ENCODE data around the gene BMP7. TPM values are rescaled to one million over a fixed set of nuclear protein-coding genes. Genes with fewer than 3 reads are reported as not detected.

The BMP7 gene
- total and polyA plus RNA-seq, 2 of the 13 experiments (the other 11 are each of a cell fraction or from before 2014, with no cell fraction given): not detected

DNA sequence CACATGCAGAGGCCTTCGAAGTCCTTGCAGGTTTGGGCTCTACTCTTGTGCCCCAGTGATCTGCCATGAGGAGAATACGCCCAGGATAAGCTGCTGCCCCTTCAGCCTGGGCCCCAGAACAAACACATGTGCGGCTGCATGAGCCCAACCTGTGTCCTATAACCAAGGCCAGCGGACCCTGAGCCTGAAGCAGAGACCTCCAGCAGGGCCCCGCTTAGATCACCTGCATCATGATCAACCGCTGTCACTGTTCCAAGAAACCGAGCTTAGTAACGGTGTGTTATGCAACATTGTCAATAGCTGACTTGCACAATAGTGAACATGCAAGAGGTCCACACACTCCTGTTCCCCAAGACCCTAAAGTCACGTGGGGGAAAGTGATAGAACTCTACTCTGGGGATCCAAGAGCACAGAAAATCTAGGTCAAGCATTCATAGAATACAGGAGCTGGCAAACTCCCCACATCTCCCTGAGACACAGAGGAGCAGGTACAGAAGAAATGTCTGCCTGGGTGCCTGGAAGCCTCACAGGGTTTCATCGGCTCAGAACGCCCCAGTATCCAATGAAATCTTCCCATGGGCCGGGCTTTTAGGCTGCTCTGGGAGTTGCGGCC lies 136.2 kb downstream of the BMP7 start (continued):
- TF ChIP-seq ZNF256 (CRISPR knock-in tag; conservative IDR thresholded peaks at IDR 0.05) (no peak), PRMT3 (CRISPR knock-in tag; IDR thresholded peaks at IDR 0.05; ENCODE audit: borderline replicate concordance, low read depth) (no peak), WIZ (CRISPR knock-in tag; IDR thresholded peaks at IDR 0.05) (peak; percentile 83; the same call in 1 of the 2 replicates), ZNF609 (CRISPR knock-in tag; IDR thresholded peaks at IDR 0.05; ENCODE audit: borderline replicate concordance) (peak; percentile 44; the same call in 1 of the 2 replicates), SYNCRIP (IDR thresholded peaks at IDR 0.05; ENCODE audit: insufficient read depth, low read depth, low read length) (no peak), MTERF4 (CRISPR knock-in tag; IDR thresholded peaks at IDR 0.05) (no peak), MYPOP (CRISPR knock-in tag; IDR thresholded peaks at IDR 0.05) (peak; percentile 82), ATF2 (CRISPR knock-in tag; IDR thresholded peaks at IDR 0.05) (peak; percentile 89; the same call in 1 of the 2 replicates), KDM5A (IDR thresholded peaks at IDR 0.05; ENCODE audit: borderline replicate concordance, low read length) (no peak), TBL1XR1 (IDR thresholded peaks at IDR 0.05; ENCODE audit: borderline replicate concordance, low read length, partially characterized antibody) (no peak), ZNF883 (CRISPR knock-in tag; IDR thresholded peaks at IDR 0.05; ENCODE audit: not compliant biosample characterization) (peak; percentile 60), RBM39 (IDR thresholded peaks at IDR 0.05; ENCODE audit: low read depth, low read length, poor library complexity, severe bottlenecking) (no peak), RNF2 (conservative IDR thresholded peaks at IDR 0.05; ENCODE audit: low read depth) (peak; percentile 78), SETDB1 (CRISPR knock-in tag; IDR thresholded peaks at IDR 0.05; ENCODE audit: borderline replicate concordance) (peak; percentile 90; the same call in 1 of the 2 replicates), ZNF30 (CRISPR knock-in tag; IDR thresholded peaks at IDR 0.05) (no peak), GZF1 (CRISPR knock-in tag; IDR thresholded peaks at IDR 0.05) (peak; percentile 62), JDP2 (CRISPR knock-in tag; IDR thresholded peaks at IDR 0.05; ENCODE audit: borderline replicate concordance) (peak; percentile 67; the same call in 1 of the 2 replicates), TAF1 (CRISPR knock-in tag; IDR thresholded peaks at IDR 0.05) (no peak), SRSF4 (IDR thresholded peaks at IDR 0.05; ENCODE audit: low read depth, low read length, poor library complexity, severe bottlenecking) (no peak), HNRNPL (IDR thresholded peaks at IDR 0.05; ENCODE audit: low read depth, low read length) (no peak)
